ENCODE results near the gene TMEM255B. TPM values are rescaled to one million over a fixed set of nuclear protein-coding genes. Genes with fewer than 3 reads are reported as not detected.

TMEM255B gene
- total RNA-seq, 4 donors from 2014 or later = 0.26 to 3.8 (median 1.7) TPM

GRCh38 chr13:113732176-113732960 is 26.7 kb upstream of the TMEM255B start:
- no peak overlapping the region for H3K27ac ChIP-seq
- no peak overlapping the region for H3K4me3 ChIP-seq
- H3K27me3 ChIP-seq = peaks cover 26% of the 10 kb centered on the region
- H3K4me1 ChIP-seq = peaks cover 7% of the 10 kb centered on the region
- no peak for DNase-seq (ENCODE audit: low spot score in 2 of 2)
- 84% methylated on average over 21 of the region's 29 CpGs for WGBS
- TF ChIP-seq CTCF (IDR thresholded peaks at IDR 0.05) (no peak), EP300 (IDR thresholded peaks at IDR 0.05) (no peak), POLR2AphosphoS5 (IDR thresholded peaks at IDR 0.05) (no peak), POLR2A (IDR thresholded peaks at IDR 0.05) (no peak)
- H3K36me3 ChIP-seq = no peaks in the 10 kb centered on the region
- H3K9me3 ChIP-seq = no peaks in the 10 kb centered on the region

GRCh38 chr13:113732961-113733950 is 25.8 kb upstream of the TMEM255B start:
- no peak for DNase-seq (ENCODE audit: low spot score in 2 of 2)
- no peaks in the 10 kb centered on the region for H3K36me3 ChIP-seq
- H3K27me3 ChIP-seq = peaks cover 26% of the 10 kb centered on the region
- H3K4me1 ChIP-seq = peaks cover 7% of the 10 kb centered on the region
- no peak for TF ChIP-seq POLR2AphosphoS5 (IDR thresholded peaks at IDR 0.05)
- no peak for TF ChIP-seq CTCF (IDR thresholded peaks at IDR 0.05)
- TF ChIP-seq EP300 (IDR thresholded peaks at IDR 0.05) = no peak
- no peak for TF ChIP-seq POLR2A (IDR thresholded peaks at IDR 0.05)
- no peak overlapping the region for H3K27ac ChIP-seq
- 87% methylated on average over 46 of the region's 55 CpGs for WGBS
- H3K4me3 ChIP-seq = no peak overlapping the region
- H3K9me3 ChIP-seq = no peaks in the 10 kb centered on the region

GRCh38 chr13:113734099-113734825 is 24.8 kb upstream of the TMEM255B start:
- Histone ChIP-seq H3K27me3 (peaks cover 25% of the 10 kb centered on the region), H3K27ac (no peak overlapping the region), H3K9me3 (no peaks in the 10 kb centered on the region), H3K4me3 (no peak overlapping the region), H3K36me3 (no peaks in the 10 kb centered on the region), H3K4me1 (peaks cover 7% of the 10 kb centered on the region)
- 80% methylated on average over 15 of the region's 26 CpGs for WGBS
- TF ChIP-seq POLR2AphosphoS5 (IDR thresholded peaks at IDR 0.05) = no peak
- TF ChIP-seq POLR2A (IDR thresholded peaks at IDR 0.05) = no peak
- no peak for TF ChIP-seq CTCF (IDR thresholded peaks at IDR 0.05)
- no peak for TF ChIP-seq EP300 (IDR thresholded peaks at IDR 0.05)
- DNase-seq (ENCODE audit: low spot score in 2 of 2) = no peak

GRCh38 chr13:113734826-113735125 is 24.2 kb upstream of the TMEM255B start:
- H3K27ac ChIP-seq = no peak overlapping the region
- H3K4me1 ChIP-seq = peaks cover 2% of the 10 kb centered on the region
- H3K36me3 ChIP-seq = no peaks in the 10 kb centered on the region
- DNase-seq (ENCODE audit: low spot score in 2 of 2) = no peak
- TF ChIP-seq CTCF (IDR thresholded peaks at IDR 0.05) (no peak), POLR2AphosphoS5 (IDR thresholded peaks at IDR 0.05) (no peak), EP300 (IDR thresholded peaks at IDR 0.05) (no peak), POLR2A (IDR thresholded peaks at IDR 0.05) (no peak)
- no peaks in the 10 kb centered on the region for H3K9me3 ChIP-seq
- no peak overlapping the region for H3K4me3 ChIP-seq
- 74% methylated on average over 7 of the region's 8 CpGs for WGBS
- H3K27me3 ChIP-seq = peaks cover 20% of the 10 kb centered on the region
